Neural cell (in vitro differentiated cells): ENCODE results near the gene DGCR8. TPM values are rescaled to one million over a fixed set of nuclear protein-coding genes. Genes with fewer than 3 reads are reported as not detected.

Experiments
- H2AFZ ChIP-seq: fragments of 200-600, 300-800 bp; sonication (generic), shearing (Covaris generic); 2 replicates; pipeline ENCODE4 v1.6.0; 2014; ENCODE audit warnings: low read depth, mild to moderate bottlenecking, antibody characterized with exemption, low read length, moderate library complexity
- H3F3A ChIP-seq: fragments of 200-600 bp; shearing (Covaris generic); 2 replicates; pipeline ENCODE4 v1.6.1; 2016; ENCODE audit warnings: mild to moderate bottlenecking, moderate library complexity, mixed read lengths, antibody characterized with exemption, low read length; ENCODE audit not compliant: insufficient read depth, poor library complexity, severe bottlenecking
- H3K27ac ChIP-seq: fragments of 200-600, 300-800 bp; sonication (generic), shearing (Covaris generic); 2 replicates; pipeline ENCODE4 v1.5.1; 2014; ENCODE audit warnings: mild to moderate bottlenecking, low read length, moderate library complexity
- H3K27me3 ChIP-seq: fragments of 300-800, 200-600 bp; sonication (generic), shearing (Covaris generic); 2 replicates; pipeline ENCODE4 v1.6.0; 2014; ENCODE audit warnings: mild to moderate bottlenecking, low read depth, low read length, moderate library complexity; ENCODE audit not compliant: insufficient read depth
- H3K36me3 ChIP-seq: fragments of 300-800, 200-600 bp; sonication (generic), shearing (Covaris generic); 2 replicates; pipeline ENCODE4 v1.5.1; 2014; ENCODE audit warnings: mild to moderate bottlenecking, antibody characterized with exemption, low read length, moderate library complexity; ENCODE audit not compliant: insufficient read depth
- H3K4me2 ChIP-seq: fragments of 300-800, 200-600 bp; sonication (generic), shearing (Covaris generic); 2 replicates; pipeline ENCODE4 v1.6.0; 2014; ENCODE audit warnings: mild to moderate bottlenecking, low read length
- H3K4me3 ChIP-seq: fragments of 300-800, 200-600 bp; sonication (generic), shearing (Covaris generic); 2 replicates; pipeline ENCODE4 v1.5.1; 2014; ENCODE audit warnings: mild to moderate bottlenecking, low read length, moderate library complexity
- H3K79me2 ChIP-seq: fragments of 200-600 bp; shearing (Covaris generic); replicated peaks from 2 replicates; pipeline ENCODE4 v1.6.0; 2014; ENCODE audit warnings: mild to moderate bottlenecking, low read length, moderate library complexity; ENCODE audit not compliant: insufficient read depth
- H3K9ac ChIP-seq: fragments of 300-800, 200-600 bp; sonication (generic), shearing (Covaris generic); 2 replicates; pipeline ENCODE4 v1.6.1; 2016; ENCODE audit warnings: mild to moderate bottlenecking, low read length, mixed read lengths
- H3K9me2 ChIP-seq: fragments of 200-600 bp; shearing (Covaris generic); 2 replicates; pipeline ENCODE4 v1.6.1; 2016; ENCODE audit warnings: mild to moderate bottlenecking, low read length, mixed read lengths; ENCODE audit not compliant: insufficient read depth
- H3K9me3 ChIP-seq: fragments of 200-600, 300-800 bp; sonication (generic), shearing (Covaris generic); 2 replicates; pipeline ENCODE4 v1.6.1; 2016; ENCODE audit warnings: mild to moderate bottlenecking, mixed run types, low read length, moderate library complexity, mixed read lengths
- H4K20me1 ChIP-seq: fragments of 200-600 bp; shearing (Covaris generic); 2 replicates; pipeline ENCODE4 v1.6.1; 2016; ENCODE audit warnings: mild to moderate bottlenecking, mixed run types; ENCODE audit not compliant: insufficient read depth
- EP300 ChIP-seq: fragments of 450-650 bp; conservative IDR thresholded peaks from 2 replicates; pipeline ENCODE4 v1.6.1; 2014; ENCODE audit warnings: antibody characterized with exemption, mild to moderate bottlenecking, moderate library complexity; ENCODE audit not compliant: poor library complexity, severe bottlenecking
- EZH2 ChIP-seq: fragments of 200-600, 300-800 bp; shearing (Covaris generic), sonication (generic); IDR thresholded peaks from 2 replicates; pipeline ENCODE4 v1.6.1; 2014; ENCODE audit warnings: antibody characterized with exemption, low read length, borderline replicate concordance, mild to moderate bottlenecking; ENCODE audit not compliant: insufficient read depth, poor library complexity, severe bottlenecking
- MXI1 ChIP-seq: fragments of 450-650 bp; conservative IDR thresholded peaks from 2 replicates; pipeline ENCODE4 v1.6.1; 2014; ENCODE audit warnings: antibody characterized with exemption, mild to moderate bottlenecking; ENCODE audit not compliant: poor library complexity, severe bottlenecking
- POLR2AphosphoS5 ChIP-seq: IDR thresholded peaks from 2 replicates; pipeline ENCODE4 v1.6.1; 2012
- RAD21 ChIP-seq: fragments of 450-650 bp; conservative IDR thresholded peaks from 2 replicates; pipeline ENCODE4 v1.6.1; 2014; ENCODE audit warnings: antibody characterized with exemption, mild to moderate bottlenecking, moderate library complexity
- SMC3 ChIP-seq: fragments of 450-650 bp; conservative IDR thresholded peaks from 2 replicates; pipeline ENCODE4 v1.6.1; 2014; ENCODE audit warnings: antibody characterized with exemption, mild to moderate bottlenecking, moderate library complexity; ENCODE audit not compliant: poor library complexity
- TAF1 ChIP-seq: IDR thresholded peaks from 2 replicates; pipeline ENCODE4 v1.6.1; 2012; ENCODE audit warnings: low read depth
- polyA plus RNA-seq: library from polyadenylated mRNA; depleted of rRNA; stranded (reverse); fragments of >200 nt; gene quantifications from 2 replicates; pipeline ENCODE4 v1.2.3, GENCODE V29; 2014
- TF ChIP-seq, protein P1 (sequence below): IDR thresholded peaks from 2 replicates; pipeline ENCODE4 v1.6.1; 2012; ENCODE audit warnings: borderline replicate concordance
- TF ChIP-seq, protein P2 (sequence below): fragments of 450-650 bp; IDR thresholded peaks from 2 replicates; pipeline ENCODE4 v1.5.1; 2014; ENCODE audit warnings: antibody characterized with exemption, mild to moderate bottlenecking, moderate library complexity; ENCODE audit not compliant: poor library complexity, severe bottlenecking

DGCR8 gene
- polyA plus RNA-seq, 1 donor from 2014 or later = 48.9 TPM

GRCh38 chr22:20102203-20102780 lies 22.3 kb downstream of the DGCR8 start:
- H3K36me3 ChIP-seq = peaks cover 16% of the 10 kb centered on the region
- no peaks in the 10 kb centered on the region for H3K9me3 ChIP-seq
- no peak overlapping the region for H2AFZ ChIP-seq
- no peak overlapping the region for H3K9ac ChIP-seq
- H3K4me2 ChIP-seq = no peak overlapping the region
- peaks cover 17% of the 10 kb centered on the region for H3K79me2 ChIP-seq
- no peak overlapping the region for H3K4me3 ChIP-seq
- no peaks in the 10 kb centered on the region for H3K9me2 ChIP-seq
- H3K27ac ChIP-seq = no peak overlapping the region
- TF ChIP-seq, protein P1, sequence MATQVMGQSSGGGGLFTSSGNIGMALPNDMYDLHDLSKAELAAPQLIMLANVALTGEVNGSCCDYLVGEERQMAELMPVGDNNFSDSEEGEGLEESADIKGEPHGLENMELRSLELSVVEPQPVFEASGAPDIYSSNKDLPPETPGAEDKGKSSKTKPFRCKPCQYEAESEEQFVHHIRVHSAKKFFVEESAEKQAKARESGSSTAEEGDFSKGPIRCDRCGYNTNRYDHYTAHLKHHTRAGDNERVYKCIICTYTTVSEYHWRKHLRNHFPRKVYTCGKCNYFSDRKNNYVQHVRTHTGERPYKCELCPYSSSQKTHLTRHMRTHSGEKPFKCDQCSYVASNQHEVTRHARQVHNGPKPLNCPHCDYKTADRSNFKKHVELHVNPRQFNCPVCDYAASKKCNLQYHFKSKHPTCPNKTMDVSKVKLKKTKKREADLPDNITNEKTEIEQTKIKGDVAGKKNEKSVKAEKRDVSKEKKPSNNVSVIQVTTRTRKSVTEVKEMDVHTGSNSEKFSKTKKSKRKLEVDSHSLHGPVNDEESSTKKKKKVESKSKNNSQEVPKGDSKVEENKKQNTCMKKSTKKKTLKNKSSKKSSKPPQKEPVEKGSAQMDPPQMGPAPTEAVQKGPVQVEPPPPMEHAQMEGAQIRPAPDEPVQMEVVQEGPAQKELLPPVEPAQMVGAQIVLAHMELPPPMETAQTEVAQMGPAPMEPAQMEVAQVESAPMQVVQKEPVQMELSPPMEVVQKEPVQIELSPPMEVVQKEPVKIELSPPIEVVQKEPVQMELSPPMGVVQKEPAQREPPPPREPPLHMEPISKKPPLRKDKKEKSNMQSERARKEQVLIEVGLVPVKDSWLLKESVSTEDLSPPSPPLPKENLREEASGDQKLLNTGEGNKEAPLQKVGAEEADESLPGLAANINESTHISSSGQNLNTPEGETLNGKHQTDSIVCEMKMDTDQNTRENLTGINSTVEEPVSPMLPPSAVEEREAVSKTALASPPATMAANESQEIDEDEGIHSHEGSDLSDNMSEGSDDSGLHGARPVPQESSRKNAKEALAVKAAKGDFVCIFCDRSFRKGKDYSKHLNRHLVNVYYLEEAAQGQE = no peak
- TF ChIP-seq EP300 = no peak
- TF ChIP-seq EZH2 = no peak
- no peak for TF ChIP-seq SMC3
- TF ChIP-seq TAF1 = no peak
- TF ChIP-seq MXI1 = no peak
- TF ChIP-seq, protein P2, sequence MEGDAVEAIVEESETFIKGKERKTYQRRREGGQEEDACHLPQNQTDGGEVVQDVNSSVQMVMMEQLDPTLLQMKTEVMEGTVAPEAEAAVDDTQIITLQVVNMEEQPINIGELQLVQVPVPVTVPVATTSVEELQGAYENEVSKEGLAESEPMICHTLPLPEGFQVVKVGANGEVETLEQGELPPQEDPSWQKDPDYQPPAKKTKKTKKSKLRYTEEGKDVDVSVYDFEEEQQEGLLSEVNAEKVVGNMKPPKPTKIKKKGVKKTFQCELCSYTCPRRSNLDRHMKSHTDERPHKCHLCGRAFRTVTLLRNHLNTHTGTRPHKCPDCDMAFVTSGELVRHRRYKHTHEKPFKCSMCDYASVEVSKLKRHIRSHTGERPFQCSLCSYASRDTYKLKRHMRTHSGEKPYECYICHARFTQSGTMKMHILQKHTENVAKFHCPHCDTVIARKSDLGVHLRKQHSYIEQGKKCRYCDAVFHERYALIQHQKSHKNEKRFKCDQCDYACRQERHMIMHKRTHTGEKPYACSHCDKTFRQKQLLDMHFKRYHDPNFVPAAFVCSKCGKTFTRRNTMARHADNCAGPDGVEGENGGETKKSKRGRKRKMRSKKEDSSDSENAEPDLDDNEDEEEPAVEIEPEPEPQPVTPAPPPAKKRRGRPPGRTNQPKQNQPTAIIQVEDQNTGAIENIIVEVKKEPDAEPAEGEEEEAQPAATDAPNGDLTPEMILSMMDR = no peak
- no peak for TF ChIP-seq RAD21
- no peak for TF ChIP-seq POLR2AphosphoS5
- H3K27me3 ChIP-seq = no peaks in the 10 kb centered on the region
- no peaks in the 10 kb centered on the region for H3F3A ChIP-seq
- peaks cover 10% of the 10 kb centered on the region for H4K20me1 ChIP-seq

DNA sequence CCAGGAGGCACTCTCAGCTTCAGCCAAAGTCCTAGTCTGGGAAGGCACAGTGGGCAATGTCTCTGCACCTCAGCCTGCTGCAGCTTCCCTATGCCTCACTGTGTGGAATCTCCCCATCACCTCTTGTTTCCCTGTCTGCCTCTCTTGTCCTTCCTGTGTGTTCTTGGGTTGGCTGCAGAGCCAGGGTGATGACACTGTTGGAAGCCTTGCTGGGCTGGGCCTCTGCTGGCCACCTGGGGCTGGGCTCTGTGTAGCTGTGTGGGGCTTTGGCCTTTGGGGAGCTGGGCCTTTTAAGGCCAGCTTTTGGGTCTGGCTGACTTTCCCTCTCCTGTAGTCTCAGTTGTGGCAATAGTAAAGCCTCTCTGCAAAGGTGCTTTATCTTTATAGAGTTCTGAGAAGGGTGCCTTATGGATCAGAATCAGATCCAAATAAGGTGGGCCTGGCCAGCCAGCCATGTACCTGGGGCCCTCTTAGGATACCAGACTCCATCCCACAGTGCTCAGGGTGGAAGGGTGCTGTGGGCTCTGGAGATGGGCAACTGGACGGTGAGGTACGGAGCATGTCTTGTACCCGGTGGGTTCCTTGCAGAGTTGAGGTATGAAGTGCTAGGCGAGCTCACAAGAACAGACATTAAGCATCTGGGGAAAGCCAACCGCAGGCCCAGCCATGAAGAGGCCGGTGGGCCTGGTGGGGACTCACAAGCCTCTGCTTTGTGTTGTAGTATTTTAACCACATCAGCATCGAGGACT lies 25.6 kb downstream of the DGCR8 start:
- peaks cover 13% of the 10 kb centered on the region for H3K36me3 ChIP-seq
- H3K4me3 ChIP-seq = no peak overlapping the region

More for the DNA sequence above, 25.6 kb downstream of the DGCR8 start:
- Histone ChIP-seq H3K4me2 (no peak overlapping the region), H3K79me2 (peaks cover 7% of the 10 kb centered on the region), H3K9me2 (no peaks in the 10 kb centered on the region), H3F3A (no peaks in the 10 kb centered on the region), H3K9ac (no peak overlapping the region), H2AFZ (no peak overlapping the region), H3K27me3 (no peaks in the 10 kb centered on the region), H3K27ac (no peak overlapping the region), H3K9me3 (no peaks in the 10 kb centered on the region), H4K20me1 (peaks cover 6% of the 10 kb centered on the region)
- no peak for TF ChIP-seq TAF1
- no peak for TF ChIP-seq MXI1
- TF ChIP-seq, protein P2 = no peak
- TF ChIP-seq, protein P1 = no peak
- no peak for TF ChIP-seq SMC3
- no peak for TF ChIP-seq RAD21
- no peak for TF ChIP-seq EP300
- TF ChIP-seq EZH2 = no peak
- no peak for TF ChIP-seq POLR2AphosphoS5
